Kidney tubule cell (primary cell): Measurements from ENCODE around the gene TGFB3.
A peak's percentile ranks its signal among the peaks of the same experiment; 100 is the strongest.

Source experiments
- DNase-seq: peaks from one replicate; pipeline ENCODE4 v3.0.0-alpha.2; 2018; ENCODE audit warnings: low spot score

Gene TGFB3

GRCh38 chr14:75986439-75986765 is 4.6 kb upstream of the TGFB3 start:
- DNase-seq, result no peak

GRCh38 chr14:75985618-75986438 is 4.0 kb upstream of the TGFB3 start, which contains the start of gene IFT43:
TSS of gene IFT43 (plus strand) at chr14:75985763. CDS start at chr14:75985787, 24 bp downstream.
- DNase-seq, result peak; percentile 74

- DNase-seq, result no peak
Observed at GRCh38 chr14:75984674-75985073, 2.9 kb upstream of the TGFB3 start.

- no peak for DNase-seq
Observed at GRCh38 chr14:75983019-75983358, 1.2 kb upstream of the TGFB3 start.

- peak; percentile 83 for DNase-seq
Observed at GRCh38 chr14:75982266-75983018, 647 bp upstream of the TGFB3 start.

GRCh38 chr14:75980856-75981255 is 939 bp downstream of the TGFB3 start:
- no peak for DNase-seq

- no peak for DNase-seq
Observed at GRCh38 chr14:75979648-75980565, 1.9 kb downstream of the TGFB3 start.

- DNase-seq, result peak; percentile 28
Observed at GRCh38 chr14:75979071-75979571, 2.7 kb downstream of the TGFB3 start.

GRCh38 chr14:75978249-75978731 is 3.5 kb downstream of the TGFB3 start:
- no peak for DNase-seq

GRCh38 chr14:75977582-75977943 is 4.2 kb downstream of the TGFB3 start:
- DNase-seq, result no peak

- DNase-seq, result no peak
Observed at GRCh38 chr14:75976826-75977581, 4.8 kb downstream of the TGFB3 start.

GRCh38 chr14:75972801-75973421 is 8.9 kb downstream of the TGFB3 start:
- no peak for DNase-seq

- no peak for DNase-seq
Observed at GRCh38 chr14:75971509-75971908, 10.3 kb downstream of the TGFB3 start.

- no peak for DNase-seq
Observed at GRCh38 chr14:75970989-75971388, 10.8 kb downstream of the TGFB3 start.

- peak; percentile 28 for DNase-seq
Observed at GRCh38 chr14:75969891-75970290, 11.9 kb downstream of the TGFB3 start.

GRCh38 chr14:75969126-75969525 is 12.7 kb downstream of the TGFB3 start:
- no peak for DNase-seq

- no peak for DNase-seq
Observed at GRCh38 chr14:75968456-75968855, 13.3 kb downstream of the TGFB3 start.

- no peak for DNase-seq
Observed at GRCh38 chr14:75967866-75968265, 13.9 kb downstream of the TGFB3 start.

GRCh38 chr14:75961662-75962061 is 20.1 kb downstream of the TGFB3 start:
- no peak for DNase-seq

- no peak for DNase-seq
Observed at GRCh38 chr14:75960231-75960630, 21.6 kb downstream of the TGFB3 start.

GRCh38 chr14:75959031-75959430 is 22.8 kb downstream of the TGFB3 start:
- no peak for DNase-seq
